Stimulated activated CD4-positive, alpha-beta T cell treated with anti-CD3 and anti-CD28 coated beads, Interleukin-4, amount 100 ng/mL, for 1 hour (primary cell): ENCODE measurements around the gene ZNF561.

Experiments
- DNase-seq: peaks from one replicate; pipeline ENCODE4 v3.0.0-alpha.2; 2020

The ZNF561 gene

GRCh38 chr19:9570255-9570654 is 50.8 kb downstream of the ZNF561 start:
- no peak for DNase-seq

- DNase-seq, result no peak
Measured at GRCh38 chr19:9566729-9567128, 54.3 kb downstream of the ZNF561 start.

GRCh38 chr19:9565900-9566705 is 54.9 kb downstream of the ZNF561 start:
- DNase-seq, result no peak
